GM18517 (cell line): Measurements from ENCODE around the gene SERPINE1.

Experiments
- ATAC-seq: cut with Tn5 transposase; IDR thresholded peaks from one replicate; pipeline ENCODE4 v1.9.1; 2021; ENCODE audit warnings: mild to moderate bottlenecking, moderate library complexity; ENCODE audit not compliant: unreplicated experiment

The SERPINE1 gene

GRCh38 chr7:101185258-101185839 lies 58.4 kb downstream of the SERPINE1 start:
- ATAC-seq = no peak

- no peak for ATAC-seq
Measured at GRCh38 chr7:101186194-101186593, 59.3 kb downstream of the SERPINE1 start.

- ATAC-seq = no peak
Measured at GRCh38 chr7:101186844-101187428, 60.0 kb downstream of the SERPINE1 start.
